Right hindlimb (tissue), 1 donor: Measurements from ENCODE around the gene ACP1.

Source experiments
- DNase-seq: peaks from one replicate; pipeline ENCODE4 v3.0.0-alpha.2; 2018

ACP1 gene

GRCh38 chr2:264493-265468 is at the start of gene ACP1:
ACP1 (plus strand) TSS chr2:264947; CDS start chr2:264965, 18 bp downstream.
- peak; percentile 96 for DNase-seq

DNA sequence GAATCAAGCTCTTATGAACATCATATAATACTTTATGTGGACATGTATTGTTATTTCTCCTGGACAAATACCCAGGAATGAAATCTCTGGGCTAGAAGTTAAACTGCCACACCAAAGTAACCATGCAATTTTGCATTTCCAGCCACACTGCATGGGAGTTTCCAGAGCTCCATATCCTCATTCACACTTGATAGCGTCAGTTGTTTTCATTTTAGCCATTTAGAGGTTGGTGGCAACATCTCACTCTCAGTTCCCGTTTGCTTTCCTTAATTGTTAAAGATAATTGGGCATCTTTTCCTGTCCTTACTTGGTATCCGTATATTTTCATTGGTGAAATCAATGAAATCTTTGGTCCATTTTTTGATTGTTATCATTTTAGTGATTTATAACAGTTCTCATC is 48.7 kb upstream of the ACP1 start:
- DNase-seq: no peak

DNA sequence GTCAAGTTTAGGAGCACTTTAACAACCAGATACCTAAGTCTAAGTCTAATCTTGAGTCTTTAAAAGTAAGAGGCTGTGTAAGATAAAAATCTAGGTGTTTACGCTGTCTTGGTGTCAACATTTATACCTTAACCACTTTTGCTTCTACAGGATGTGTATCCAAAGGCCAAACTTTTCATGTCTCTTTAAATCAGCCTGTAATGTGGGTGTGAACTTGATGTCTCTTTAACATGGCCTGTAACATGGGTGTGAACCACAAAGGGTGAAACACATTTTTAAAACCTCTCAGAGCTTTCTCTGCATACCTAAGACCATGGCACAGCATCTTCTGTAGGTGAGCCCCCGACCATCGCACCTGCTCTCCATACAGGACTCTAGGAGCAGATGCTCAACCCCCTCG is 41.3 kb upstream of the ACP1 start:
- DNase-seq: no peak

GRCh38 chr2:223971-224760 is 40.6 kb upstream of the ACP1 start:
- DNase-seq: no peak

GRCh38 chr2:228115-228514 is 36.6 kb upstream of the ACP1 start:
- no peak for DNase-seq

- DNase-seq: no peak
These were observed 36.0 kb upstream of the ACP1 start for GRCh38 chr2:228518-229278.

- DNase-seq: no peak
These were observed 33.1 kb upstream of the ACP1 start for GRCh38 chr2:231521-232185.

- no peak for DNase-seq
These were observed 31.7 kb upstream of the ACP1 start for GRCh38 chr2:233030-233429.

GRCh38 chr2:234421-234820 is 30.3 kb upstream of the ACP1 start:
- DNase-seq: no peak

DNA sequence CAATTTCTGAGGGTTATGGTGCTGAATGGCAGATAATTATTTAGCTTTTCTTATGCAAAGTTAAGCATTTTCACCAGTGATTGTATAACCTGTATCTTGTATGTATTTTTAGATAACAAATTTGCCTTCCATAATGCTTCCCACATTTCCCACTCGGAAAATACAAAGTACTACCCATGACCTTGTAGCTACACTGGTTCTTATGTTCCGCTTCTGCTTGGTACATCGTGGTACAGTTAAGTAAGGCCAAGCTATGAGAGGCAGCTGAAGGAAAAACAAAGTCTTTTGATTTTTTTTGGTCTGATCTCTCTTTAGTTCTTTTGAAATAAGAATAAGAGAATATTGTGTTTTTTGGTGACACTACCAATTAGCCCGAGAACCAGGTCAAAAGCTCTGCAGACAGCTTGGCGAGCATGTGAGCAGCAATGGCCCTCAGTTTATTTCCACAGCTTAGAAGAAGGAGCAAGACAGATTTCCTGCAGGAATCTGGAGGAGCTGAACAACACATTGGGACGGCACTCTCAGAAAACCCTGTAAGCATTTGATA is 27.7 kb upstream of the ACP1 start:
- no peak for DNase-seq

DNA sequence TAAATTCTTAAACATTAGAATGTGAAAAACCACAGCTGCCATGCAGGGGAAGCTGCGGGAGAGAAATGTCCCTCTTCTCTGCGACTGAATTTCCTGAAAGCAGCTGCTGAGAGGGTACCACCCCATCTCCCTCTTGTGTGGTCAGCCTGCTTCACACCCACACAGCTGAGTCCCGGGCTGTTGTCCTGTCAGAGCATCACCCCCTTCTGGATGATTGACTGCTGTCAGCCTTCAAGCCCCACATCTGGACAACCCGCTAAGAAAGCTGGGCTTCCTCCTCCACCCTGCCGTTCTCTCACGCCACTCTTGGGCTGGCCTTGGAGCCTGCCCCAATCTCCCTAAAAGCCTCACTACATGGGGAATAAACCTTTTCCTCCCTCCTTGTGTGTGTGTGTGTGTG is 26.9 kb upstream of the ACP1 start:
- DNase-seq: no peak

DNA sequence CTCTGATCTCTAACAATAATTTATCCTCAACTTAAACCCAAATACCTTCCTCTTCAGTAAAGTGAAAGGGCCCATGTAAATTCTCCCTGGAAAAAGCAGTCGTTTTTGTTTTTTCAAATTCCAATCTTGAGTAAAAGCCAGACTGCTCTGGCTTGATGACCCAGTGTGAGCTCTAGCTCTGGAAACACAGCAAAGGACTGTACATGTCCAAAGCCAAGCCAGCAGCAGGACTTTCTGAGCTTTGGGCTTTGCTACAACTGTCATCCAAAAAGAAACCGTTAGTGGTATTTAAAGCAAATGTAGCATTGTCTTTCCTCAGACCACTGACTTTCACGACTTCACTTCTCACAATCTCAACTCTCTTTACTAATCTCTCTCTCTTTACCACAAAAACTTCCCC is 26.3 kb upstream of the ACP1 start:
- DNase-seq: no peak

DNA sequence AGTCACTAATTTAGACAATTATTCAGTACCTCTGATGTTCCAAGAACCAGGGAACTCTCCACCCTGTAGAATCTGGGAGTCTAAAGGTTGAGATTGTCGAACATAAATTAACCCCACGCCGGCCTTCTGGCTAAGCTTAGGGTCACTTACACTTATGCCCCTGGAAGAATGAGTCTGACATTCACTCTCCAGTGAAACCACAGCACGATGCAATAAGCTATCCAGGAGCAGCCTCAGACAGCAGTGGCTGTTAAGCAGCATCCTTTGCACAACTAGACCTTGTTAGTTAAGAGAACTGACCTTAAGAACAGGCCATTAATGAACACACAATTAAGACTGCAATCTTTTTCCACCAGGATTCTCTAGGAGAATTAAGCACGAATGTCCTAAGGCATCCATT is 25.9 kb upstream of the ACP1 start:
- DNase-seq: no peak

- no peak for DNase-seq
These were observed 20.2 kb upstream of the ACP1 start for GRCh38 chr2:244547-244946.

DNA sequence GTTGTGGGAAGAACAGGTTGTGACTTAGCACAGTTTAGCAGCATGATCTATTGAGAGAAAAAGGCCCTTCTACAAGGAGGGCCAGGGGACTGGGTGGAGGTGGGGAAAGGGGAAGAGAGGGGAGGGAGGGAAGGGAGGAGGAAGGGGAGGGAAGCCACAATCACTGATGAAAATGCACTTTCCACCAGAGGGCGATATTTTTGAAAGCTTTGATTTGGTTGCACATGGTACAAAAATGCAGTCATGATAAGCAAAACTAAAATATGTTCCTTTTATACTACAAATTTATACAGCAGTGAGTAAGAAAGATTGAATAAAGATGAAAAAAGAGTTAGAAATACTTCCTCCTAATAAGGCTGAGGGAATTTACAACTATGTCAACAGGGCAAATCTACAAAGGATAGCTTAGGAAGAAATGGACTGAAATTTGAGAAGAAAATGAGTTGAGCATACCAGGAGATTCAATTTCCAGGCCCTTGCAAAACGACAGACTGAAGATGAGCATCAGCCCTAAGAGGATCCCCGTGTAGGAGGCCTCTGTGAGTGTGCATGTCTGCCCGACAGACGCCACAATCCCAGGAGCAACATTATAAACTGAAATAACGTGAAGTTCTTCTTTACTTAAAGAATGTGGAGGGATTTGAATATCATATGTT is 18.1 kb upstream of the ACP1 start:
- DNase-seq: no peak

DNA sequence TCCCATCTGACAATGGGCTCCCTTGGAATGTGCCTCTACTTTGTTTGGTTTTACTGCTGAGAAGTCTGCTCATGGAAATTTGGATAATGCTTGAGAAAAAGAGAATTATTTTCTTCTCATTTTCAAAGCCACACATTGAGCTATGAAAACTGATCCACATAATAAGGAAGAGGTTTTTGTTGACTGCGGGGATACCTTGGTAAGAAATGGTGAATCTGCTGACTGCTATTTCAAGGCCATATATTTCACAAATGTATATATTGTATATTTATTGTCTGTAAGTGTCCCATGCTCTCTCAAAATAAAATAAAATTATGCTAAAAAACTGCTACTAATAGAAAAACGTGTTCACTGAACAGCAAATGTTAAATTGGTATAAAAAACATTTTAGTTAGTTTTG is 16.0 kb upstream of the ACP1 start:
- no peak for DNase-seq

- no peak for DNase-seq
These were observed 15.2 kb upstream of the ACP1 start for GRCh38 chr2:249538-250042.

GRCh38 chr2:252001-252602 is 12.6 kb upstream of the ACP1 start:
- no peak for DNase-seq

DNA sequence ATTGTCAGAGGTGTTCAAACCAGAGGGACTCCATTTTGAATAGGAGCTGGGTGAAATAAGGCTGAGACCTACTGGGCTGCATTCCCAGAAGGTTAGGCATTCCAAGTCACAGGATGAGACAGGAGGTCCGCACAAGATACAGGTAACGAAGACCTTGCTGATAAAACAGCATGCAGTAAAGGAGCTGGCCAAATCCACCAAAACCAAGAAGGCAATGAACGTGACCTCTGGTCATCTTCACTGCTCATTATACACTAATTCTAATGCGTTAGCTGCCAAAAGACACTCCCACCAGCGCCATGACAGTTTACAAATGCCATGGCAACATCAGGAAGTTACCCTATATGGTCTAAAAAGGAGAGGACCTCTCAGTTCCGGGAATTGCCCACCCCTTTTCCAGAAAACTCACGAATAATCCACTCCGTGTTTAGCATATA is 11.5 kb upstream of the ACP1 start:
- DNase-seq: no peak

DNA sequence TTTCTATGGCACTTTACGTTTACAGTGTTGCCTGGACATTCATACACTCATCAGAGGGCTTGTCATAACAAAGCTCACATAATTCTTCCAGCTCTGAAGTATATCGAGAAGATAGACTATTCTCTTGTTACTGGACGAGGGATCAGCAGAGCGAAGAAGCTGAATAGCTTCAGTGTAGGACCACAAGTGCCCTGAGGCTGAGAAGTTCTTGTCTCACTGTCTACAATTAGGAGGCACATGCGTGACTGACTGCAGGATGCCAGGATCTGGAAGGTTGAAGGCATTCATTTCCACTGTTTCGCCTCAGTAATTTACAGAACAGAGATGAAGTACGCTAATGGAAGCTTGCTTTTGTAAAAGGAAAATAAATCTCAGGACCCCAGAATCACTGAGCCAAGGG is 10.5 kb upstream of the ACP1 start:
- DNase-seq: no peak

GRCh38 chr2:255195-255594 is 9.6 kb upstream of the ACP1 start:
- no peak for DNase-seq
